Fibroblast of lung (primary cell): ENCODE measurements around the gene GIGYF1.

Experiments
- EZH2 ChIP-seq: IDR thresholded peaks from 2 replicates; pipeline ENCODE4 v1.5.1; 2012; ENCODE audit warnings: low read length, control low read depth, mild to moderate bottlenecking; ENCODE audit errors: missing control alignments
- TF ChIP-seq, protein P1 (sequence below), 2 donors: IDR thresholded peaks in 1 of 2; conservative IDR thresholded peaks in 1 of 2; 1 replicate in 1 of 2; 2 replicates in 1 of 2; pipeline ENCODE4 v1.5.1; 2011 to 2012; ENCODE audit warnings: low read length in 2 of 2, control low read depth in 1 of 2, inconsistent platforms in 1 of 2, low read depth in 1 of 2, mild to moderate bottlenecking in 1 of 2

- TF ChIP-seq, protein P1, sequence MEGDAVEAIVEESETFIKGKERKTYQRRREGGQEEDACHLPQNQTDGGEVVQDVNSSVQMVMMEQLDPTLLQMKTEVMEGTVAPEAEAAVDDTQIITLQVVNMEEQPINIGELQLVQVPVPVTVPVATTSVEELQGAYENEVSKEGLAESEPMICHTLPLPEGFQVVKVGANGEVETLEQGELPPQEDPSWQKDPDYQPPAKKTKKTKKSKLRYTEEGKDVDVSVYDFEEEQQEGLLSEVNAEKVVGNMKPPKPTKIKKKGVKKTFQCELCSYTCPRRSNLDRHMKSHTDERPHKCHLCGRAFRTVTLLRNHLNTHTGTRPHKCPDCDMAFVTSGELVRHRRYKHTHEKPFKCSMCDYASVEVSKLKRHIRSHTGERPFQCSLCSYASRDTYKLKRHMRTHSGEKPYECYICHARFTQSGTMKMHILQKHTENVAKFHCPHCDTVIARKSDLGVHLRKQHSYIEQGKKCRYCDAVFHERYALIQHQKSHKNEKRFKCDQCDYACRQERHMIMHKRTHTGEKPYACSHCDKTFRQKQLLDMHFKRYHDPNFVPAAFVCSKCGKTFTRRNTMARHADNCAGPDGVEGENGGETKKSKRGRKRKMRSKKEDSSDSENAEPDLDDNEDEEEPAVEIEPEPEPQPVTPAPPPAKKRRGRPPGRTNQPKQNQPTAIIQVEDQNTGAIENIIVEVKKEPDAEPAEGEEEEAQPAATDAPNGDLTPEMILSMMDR (conservative IDR thresholded peaks at IDR 0.05 in 1 of 2, IDR thresholded peaks at IDR 0.05 in 1 of 2; ENCODE audit: low read depth in 1 of 2, low read length in 2 of 2) = no peak
- no peak for TF ChIP-seq EZH2
Observed at GRCh38 chr7:100706672-100707311, 12.7 kb upstream of the GIGYF1 start.
